Lung (tissue), 12 donors: ENCODE measurements around the gene LRP2. TPM values are rescaled to one million over a fixed set of nuclear protein-coding genes. Genes with fewer than 3 reads are reported as not detected.

Source experiments
- ATAC-seq: fragments of 200-7000 bp; cut with Tn5 transposase; one replicate; pipeline ENCODE4 v1.9.1; 2020; ENCODE audit warnings: moderate number of reproducible peaks; ENCODE audit not compliant: insufficient read depth, low FRiP score
- DNase-seq, 3 donors: peaks; one replicate each; pipeline ENCODE4 v3.0.0-alpha.2; 2013 to 2017
- H3K27ac ChIP-seq, 2 donors: one replicate each; pipeline ENCODE4 v1.5.1; 2013; ENCODE audit warnings: mild to moderate bottlenecking in 2 of 2, moderate library complexity in 2 of 2, control low read depth in 1 of 2, inconsistent platforms in 1 of 2, low read depth in 1 of 2, low read length in 1 of 2
- H3K27me3 ChIP-seq, 3 donors: one replicate each; pipeline ENCODE4 v1.5.1; 2013; ENCODE audit warnings: low read length in 2 of 3; ENCODE audit not compliant: control insufficient read depth in 3 of 3, insufficient read depth in 3 of 3
- H3K36me3 ChIP-seq, 4 donors: one replicate each; pipeline ENCODE4 v1.5.1; 2013; ENCODE audit warnings: low read length in 4 of 4, mild to moderate bottlenecking in 1 of 4, moderate library complexity in 1 of 4; ENCODE audit not compliant: control insufficient read depth in 4 of 4, insufficient read depth in 4 of 4
- H3K4me1 ChIP-seq, 5 donors: one replicate each; pipeline ENCODE4 v1.5.1; 2013; ENCODE audit warnings: low read length in 5 of 5, mild to moderate bottlenecking in 2 of 5, moderate library complexity in 1 of 5; ENCODE audit not compliant: control insufficient read depth in 5 of 5, insufficient read depth in 5 of 5
- H3K4me3 ChIP-seq: one replicate; pipeline ENCODE4 v1.5.1; 2013; ENCODE audit warnings: mild to moderate bottlenecking, control low read depth, moderate library complexity
- H3K9ac ChIP-seq, 2 donors: one replicate each; pipeline ENCODE4 v1.5.1; 2013; ENCODE audit warnings: low read length in 2 of 2, control low read depth in 1 of 2; ENCODE audit not compliant: insufficient read depth in 1 of 2
- H3K9me3 ChIP-seq, 4 donors: one replicate each; pipeline ENCODE4 v1.5.1; 2013; ENCODE audit warnings: low read length in 3 of 4, mild to moderate bottlenecking in 1 of 4, moderate library complexity in 1 of 4; ENCODE audit not compliant: control insufficient read depth in 4 of 4, insufficient read depth in 3 of 4
- WGBS, 2 donors: extraction: QIAGEN DNeasy Blood & Tissue Kit; methylation state at CpG; one replicate each; pipeline ENCODE4 v1.1.7; 2013; 5-methylcytosine and 5-hydroxymethylcytosine counted together
- polyA plus RNA-seq, 2 donors: library from polyadenylated mRNA; stranded (reverse); fragments of 200-250 nt; gene quantifications; one replicate each; pipeline ENCODE4 v1.2.1, GENCODE V29; 2013
- total RNA-seq, 2 donors: library from RNA; depleted of rRNA in 1 of 2; stranded (reverse); fragments of >200 nt in 1 of 2; gene quantifications; one replicate each; pipeline ENCODE4 v1.2.1, GENCODE V29; 2014 to 2021
- TF ChIP-seq, protein P1 (sequence below): IDR thresholded peaks from 2 replicates; pipeline ENCODE4 v1.5.1; 2012; ENCODE audit warnings: mild to moderate bottlenecking; ENCODE audit errors: control extremely low read depth, extremely low read depth
- donor health status: control.
- donor health status: control.
- donor health status: Bipolar disorder and iron deficiency.
- donor health status: healthy.
- donor health status: DM: yes; HTN: yes; CAD: no.

Gene LRP2
- total and polyA plus RNA-seq, 4 donors, result 2.4 to 39.5 (median 15.8) TPM

DNA sequence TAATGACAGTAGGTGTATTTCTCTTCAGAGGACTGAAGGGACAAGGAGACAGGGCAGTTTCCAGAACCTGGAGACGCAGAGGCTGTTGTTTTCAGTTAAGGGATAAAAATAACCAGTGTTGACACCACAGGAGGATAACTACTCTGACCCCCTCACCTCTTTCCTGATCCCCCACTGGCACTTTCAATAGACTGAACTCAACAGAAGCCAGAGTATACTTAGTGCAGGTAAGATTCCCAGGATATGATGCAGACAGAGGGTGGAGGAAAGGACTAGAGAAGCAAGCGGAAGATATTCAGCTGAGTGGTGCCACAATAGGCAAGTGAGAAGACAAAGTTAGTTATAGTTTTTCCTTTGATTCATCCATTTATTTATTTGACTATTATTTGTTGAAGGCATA, 273.2 kb downstream of the LRP2 start:
- Histone ChIP-seq H3K4me1 (peaks cover 0 to 4% (median 0%) of the 10 kb centered on the region in 5 donors), H3K9me3 (no peaks in the 10 kb centered on the region), H3K9ac (no peak overlapping the region), H3K27me3 (no peaks in the 10 kb centered on the region), H3K27ac (peak overlapping the region in 1 of 2 donors; percentile 17), H3K4me3 (no peak overlapping the region), H3K36me3 (no peaks in the 10 kb centered on the region)
- 79 to 81% methylated on average over 2 of the region's 2 CpGs for WGBS, 2 donors
- DNase-seq (no peak), ATAC-seq (no peak)
- TF ChIP-seq, protein P1, sequence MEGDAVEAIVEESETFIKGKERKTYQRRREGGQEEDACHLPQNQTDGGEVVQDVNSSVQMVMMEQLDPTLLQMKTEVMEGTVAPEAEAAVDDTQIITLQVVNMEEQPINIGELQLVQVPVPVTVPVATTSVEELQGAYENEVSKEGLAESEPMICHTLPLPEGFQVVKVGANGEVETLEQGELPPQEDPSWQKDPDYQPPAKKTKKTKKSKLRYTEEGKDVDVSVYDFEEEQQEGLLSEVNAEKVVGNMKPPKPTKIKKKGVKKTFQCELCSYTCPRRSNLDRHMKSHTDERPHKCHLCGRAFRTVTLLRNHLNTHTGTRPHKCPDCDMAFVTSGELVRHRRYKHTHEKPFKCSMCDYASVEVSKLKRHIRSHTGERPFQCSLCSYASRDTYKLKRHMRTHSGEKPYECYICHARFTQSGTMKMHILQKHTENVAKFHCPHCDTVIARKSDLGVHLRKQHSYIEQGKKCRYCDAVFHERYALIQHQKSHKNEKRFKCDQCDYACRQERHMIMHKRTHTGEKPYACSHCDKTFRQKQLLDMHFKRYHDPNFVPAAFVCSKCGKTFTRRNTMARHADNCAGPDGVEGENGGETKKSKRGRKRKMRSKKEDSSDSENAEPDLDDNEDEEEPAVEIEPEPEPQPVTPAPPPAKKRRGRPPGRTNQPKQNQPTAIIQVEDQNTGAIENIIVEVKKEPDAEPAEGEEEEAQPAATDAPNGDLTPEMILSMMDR, result no peak

DNA sequence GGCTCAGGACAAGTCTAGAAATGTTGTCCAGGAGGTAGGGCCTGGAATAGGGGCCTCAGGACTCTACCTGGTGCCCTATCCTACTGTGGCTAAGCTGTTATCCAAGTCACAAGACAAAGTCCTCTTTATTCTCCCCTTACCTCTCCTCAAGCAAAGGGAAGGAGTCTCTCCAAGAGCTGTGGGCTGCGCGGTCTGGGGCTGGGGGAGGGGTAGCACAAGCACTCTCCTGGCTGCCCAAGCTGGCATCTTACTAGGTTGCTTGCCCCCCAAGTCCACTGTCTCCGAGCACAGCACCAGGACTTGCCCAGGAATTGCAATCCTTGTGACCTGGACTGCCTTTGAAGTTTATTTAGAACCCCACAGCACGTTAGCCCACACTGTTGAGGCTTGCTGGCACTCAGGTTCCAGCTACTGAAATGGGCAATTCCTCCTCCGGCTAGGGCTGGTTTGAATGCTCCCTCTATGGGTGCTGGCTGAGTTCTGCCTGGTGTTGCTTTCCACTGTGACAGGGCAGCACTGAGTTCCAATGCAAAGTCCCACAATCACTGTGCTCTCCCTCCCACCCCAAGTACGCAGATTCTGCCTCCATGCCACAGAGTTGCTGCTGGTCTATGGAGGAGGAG, 274.5 kb downstream of the LRP2 start:
- Histone ChIP-seq H3K9ac (no peak overlapping the region), H3K4me1 (peaks cover 0 to 4% (median 0%) of the 10 kb centered on the region in 5 donors), H3K27me3 (no peaks in the 10 kb centered on the region), H3K9me3 (no peaks in the 10 kb centered on the region), H3K36me3 (no peaks in the 10 kb centered on the region), H3K4me3 (no peak overlapping the region), H3K27ac (peak overlapping the region in 1 of 2 donors; percentile 55)
- TF ChIP-seq, protein P1, result no peak
- no peak for DNase-seq
- WGBS, 2 donors, result 77 to 86% methylated on average over 6 of the region's 6 CpGs
- no peak for ATAC-seq

DNA sequence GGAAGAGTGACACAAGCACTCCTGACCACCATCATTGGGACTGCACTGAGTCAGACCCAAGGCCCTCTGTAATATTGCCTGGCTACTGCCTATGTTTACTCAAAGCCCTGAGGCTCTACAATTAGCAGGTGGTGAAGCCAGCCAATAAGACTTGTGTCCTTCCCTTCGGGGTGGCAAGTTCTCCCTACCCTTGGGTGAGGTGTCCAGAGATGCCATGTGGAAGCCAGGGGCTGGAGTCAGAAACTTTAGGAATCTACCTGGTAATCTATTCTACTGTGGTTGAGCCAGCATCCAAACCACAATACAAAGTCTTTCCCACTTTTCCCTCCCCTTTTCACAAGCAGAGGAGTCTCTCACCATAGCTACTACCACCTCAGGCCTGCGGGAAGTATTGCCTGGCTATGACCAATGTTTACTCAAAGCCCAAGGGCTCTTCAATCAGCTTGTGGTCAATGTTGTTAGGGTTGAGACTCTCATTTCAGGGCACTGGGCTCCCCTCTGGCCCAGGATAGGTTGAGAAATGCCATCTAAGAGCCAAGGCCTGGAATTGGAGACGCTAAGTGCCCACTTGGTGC, 275.4 kb downstream of the LRP2 start:
- no peak overlapping the region for H3K4me3 ChIP-seq
- H3K9me3 ChIP-seq, result no peaks in the 10 kb centered on the region
- WGBS, 2 donors, result 68 to 91% methylated on average over 3 of the region's 3 CpGs
- H3K9ac ChIP-seq, result no peak overlapping the region
- H3K36me3 ChIP-seq, result no peaks in the 10 kb centered on the region
- peak overlapping the region in 1 of 2 donors; percentile 71 for H3K27ac ChIP-seq
- DNase-seq, result no peak
- ATAC-seq, result peak; percentile 68
- H3K4me1 ChIP-seq, result peaks cover 0 to 4% (median 0%) of the 10 kb centered on the region in 5 donors
- TF ChIP-seq, protein P1, result no peak
- H3K27me3 ChIP-seq, result no peaks in the 10 kb centered on the region
